OCI-LY1 (cell line): ENCODE data around the gene TMEM272.

Experiments used
- H2AFZ ChIP-seq: fragments of 200-600 bp; sonication (generic), shearing (Covaris generic); 2 replicates; pipeline ENCODE4 v1.6.0; 2014; ENCODE audit warnings: antibody characterized with exemption, mild to moderate bottlenecking, low read length
- H3F3A ChIP-seq: fragments of 200-600 bp; sonication (generic), shearing (Covaris generic); 2 replicates; pipeline ENCODE4 v1.6.0; 2014; ENCODE audit warnings: mild to moderate bottlenecking, antibody characterized with exemption, low read length, moderate library complexity; ENCODE audit not compliant: insufficient read depth
- H3K27ac ChIP-seq: fragments of 200-600 bp; sonication (generic); 2 replicates; pipeline ENCODE4 v1.5.1; 2014; ENCODE audit warnings: low read length, mixed run types, mild to moderate bottlenecking, low read depth; ENCODE audit not compliant: poor library complexity, severe bottlenecking
- H3K27me3 ChIP-seq: fragments of 200-600 bp; sonication (generic); 2 replicates; pipeline ENCODE4 v1.6.0; 2014; ENCODE audit warnings: antibody characterized with exemption, mild to moderate bottlenecking, low read length, moderate library complexity; ENCODE audit not compliant: insufficient read depth
- H3K36me3 ChIP-seq: fragments of 200-600 bp; sonication (generic); 2 replicates; pipeline ENCODE4 v1.6.1; 2014; ENCODE audit warnings: mild to moderate bottlenecking, antibody characterized with exemption, low read length, moderate library complexity, mixed read lengths; ENCODE audit not compliant: insufficient read depth
- H3K4me1 ChIP-seq: fragments of 200-600 bp; sonication (generic); 2 replicates; pipeline ENCODE4 v1.5.1; 2014; ENCODE audit warnings: mild to moderate bottlenecking, low read length, moderate library complexity; ENCODE audit not compliant: insufficient read depth, severe bottlenecking
- H3K4me2 ChIP-seq: fragments of 200-600 bp; sonication (generic), shearing (Covaris generic); 2 replicates; pipeline ENCODE4 v1.6.1; 2014; ENCODE audit warnings: low read length
- H3K4me3 ChIP-seq: fragments of 200-600 bp; sonication (generic); 2 replicates; pipeline ENCODE4 v1.5.1; 2014; ENCODE audit warnings: low read length, low read depth, mild to moderate bottlenecking, mixed read lengths; ENCODE audit not compliant: poor library complexity, severe bottlenecking
- H3K79me2 ChIP-seq: fragments of 200-600 bp; shearing (Covaris generic); 2 replicates; pipeline ENCODE4 v1.6.1; 2016; ENCODE audit warnings: mixed run types, low read length, mixed read lengths; ENCODE audit not compliant: insufficient read depth
- H3K9ac ChIP-seq: fragments of 200-600 bp; sonication (generic), shearing (Covaris generic); 2 replicates; pipeline ENCODE4 v1.6.1; 2014; ENCODE audit warnings: mild to moderate bottlenecking, low read length, mixed read lengths
- H3K9me2 ChIP-seq: fragments of 200-600 bp; sonication (generic), shearing (Covaris generic); 2 replicates; pipeline ENCODE4 v1.6.1; 2014; ENCODE audit warnings: low read depth, mild to moderate bottlenecking, low read length, mixed read lengths
- H3K9me3 ChIP-seq: fragments of 200-600 bp; shearing (Covaris generic); 2 replicates; pipeline ENCODE4 v1.6.1; 2014; ENCODE audit warnings: low read length, mixed read lengths
- H4K20me1 ChIP-seq: fragments of 200-600 bp; sonication (generic), shearing (Covaris generic); 2 replicates; pipeline ENCODE4 v1.6.0; 2016; ENCODE audit warnings: mild to moderate bottlenecking, low read length; ENCODE audit not compliant: insufficient read depth
- CTCF ChIP-seq: fragments of 200-600 bp; sonication (generic), shearing (Covaris generic); IDR thresholded peaks from 2 replicates; pipeline ENCODE4 v1.5.1; 2017; ENCODE audit warnings: mild to moderate bottlenecking, antibody characterized with exemption, low read length, moderate library complexity, mixed read lengths
- EZH2 ChIP-seq: fragments of 200-600 bp; sonication (generic), shearing (Covaris generic); IDR thresholded peaks from 2 replicates; pipeline ENCODE4 v1.8.0; 2017; ENCODE audit warnings: borderline replicate concordance, mixed run types, mild to moderate bottlenecking, antibody characterized with exemption, low read length, moderate library complexity, mixed read lengths

TMEM272 gene

GRCh38 chr13:51772781-51773180 is 72.2 kb downstream of the TMEM272 start:
- Histone ChIP-seq H3K9me2 (no peaks in the 10 kb centered on the region), H3K79me2 (no peaks in the 10 kb centered on the region), H2AFZ (no peak overlapping the region), H3K4me2 (no peak overlapping the region), H4K20me1 (no peaks in the 10 kb centered on the region), H3K36me3 (no peaks in the 10 kb centered on the region), H3K9ac (no peak overlapping the region), H3K27ac (no peak overlapping the region), H3K27me3 (no peaks in the 10 kb centered on the region; the same call in 1 of the 2 replicates), H3K9me3 (no peaks in the 10 kb centered on the region), H3F3A (no peaks in the 10 kb centered on the region), H3K4me1 (peaks cover 7% of the 10 kb centered on the region), H3K4me3 (no peak overlapping the region)
- TF ChIP-seq CTCF, result no peak
- TF ChIP-seq EZH2, result no peak

- Histone ChIP-seq H3F3A (no peaks in the 10 kb centered on the region), H3K9me3 (no peaks in the 10 kb centered on the region), H3K4me2 (no peak overlapping the region), H3K36me3 (no peaks in the 10 kb centered on the region), H3K4me1 (peaks cover 7% of the 10 kb centered on the region), H2AFZ (no peak overlapping the region), H3K9ac (no peak overlapping the region), H3K79me2 (no peaks in the 10 kb centered on the region), H3K27ac (no peak overlapping the region), H4K20me1 (no peaks in the 10 kb centered on the region), H3K4me3 (no peak overlapping the region), H3K9me2 (no peaks in the 10 kb centered on the region), H3K27me3 (no peaks in the 10 kb centered on the region; the same call in 1 of the 2 replicates)
- TF ChIP-seq EZH2 (no peak), CTCF (no peak)
These were observed 72.9 kb downstream of the TMEM272 start for GRCh38 chr13:51772105-51772455.

- no peaks in the 10 kb centered on the region for H3K9me3 ChIP-seq
- no peaks in the 10 kb centered on the region for H3K9me2 ChIP-seq
- no peak overlapping the region for H2AFZ ChIP-seq
- no peaks in the 10 kb centered on the region for H4K20me1 ChIP-seq
- H3K4me2 ChIP-seq, result no peak overlapping the region
- no peak overlapping the region for H3K27ac ChIP-seq
- H3K36me3 ChIP-seq, result no peaks in the 10 kb centered on the region
- H3K79me2 ChIP-seq, result no peaks in the 10 kb centered on the region
- H3F3A ChIP-seq, result no peaks in the 10 kb centered on the region
- no peak overlapping the region for H3K9ac ChIP-seq
- H3K4me3 ChIP-seq, result no peak overlapping the region
- H3K27me3 ChIP-seq, result no peaks in the 10 kb centered on the region; the same call in 1 of the 2 replicates
- TF ChIP-seq CTCF (no peak), EZH2 (no peak)
- H3K4me1 ChIP-seq, result peaks cover 7% of the 10 kb centered on the region
These were observed 73.4 kb downstream of the TMEM272 start for GRCh38 chr13:51771418-51772104.
